CD4-positive, alpha-beta memory T cell (primary cell): ENCODE results near the gene AMHR2. TPM values are rescaled to one million over a fixed set of nuclear protein-coding genes. Genes with fewer than 3 reads are reported as not detected.
"Not testable (repeated sequence)": the region's sequence is repeated elsewhere in the genome, so short reads cannot be mapped to it uniquely, and the experiment has no call there.

Source experiments
- CTCF ChIA-PET: fragments of 350-600 bp; sonication (Branson Sonifier 250); formaldehyde crosslinking; loops from one replicate; lab custom pipeline; 2021; ENCODE audit warnings: inconsistent platforms; ENCODE audit not compliant: partially characterized antibody; lab: Charles Lee
- POLR2A ChIA-PET: fragments of 350-600 bp; sonication (Branson Sonifier 250); formaldehyde crosslinking; loops from one replicate; lab custom pipeline; 2021; ENCODE audit not compliant: partially characterized antibody; lab: Charles Lee
- DNase-seq, 5 donors: peaks; one replicate each; pipeline versions ENCODE4 v3.0.0 to v3.0.0-alpha.2; 2020 to 2022; ENCODE audit warnings: mixed read lengths in 1 of 5
- H3K27ac ChIP-seq: one replicate; pipeline ENCODE4 v1.7.0; 2013; ENCODE audit warnings: low read depth, low read length
- H3K27me3 ChIP-seq: 2 replicates; pipeline ENCODE4 v1.7.0; 2013; ENCODE audit warnings: mild to moderate bottlenecking, low read length, moderate library complexity; ENCODE audit not compliant: insufficient read depth
- H3K36me3 ChIP-seq: 2 replicates; pipeline ENCODE4 v1.7.0; 2013; ENCODE audit warnings: mild to moderate bottlenecking, low read length, moderate library complexity; ENCODE audit not compliant: insufficient read depth
- H3K4me1 ChIP-seq: 2 replicates; pipeline ENCODE4 v1.7.0; 2013; ENCODE audit warnings: mild to moderate bottlenecking, low read length, moderate library complexity; ENCODE audit not compliant: insufficient read depth
- H3K4me3 ChIP-seq, 2 donors: one replicate each; pipeline ENCODE4 v1.7.0; 2013; ENCODE audit warnings: low read length in 2 of 2, mild to moderate bottlenecking in 1 of 2
- H3K9me3 ChIP-seq, 2 donors: one replicate each; pipeline ENCODE4 v1.7.0; 2013; ENCODE audit warnings: low read length in 2 of 2, control low read depth in 1 of 2; ENCODE audit not compliant: control insufficient read depth in 1 of 2
- H3K27ac Mint-ChIP-seq, 7 donors: one replicate each; pipeline ENCODE4 v1.8.0; 2020 to 2021; ENCODE audit warnings: mixed read lengths in 7 of 7, mild to moderate bottlenecking in 6 of 7, inconsistent platforms in 3 of 7, moderate library complexity in 3 of 7
- H3K27me3 Mint-ChIP-seq, 2 donors: one replicate each; pipeline ENCODE4 v1.8.0; 2020 to 2021; ENCODE audit warnings: mixed read lengths in 2 of 2
- H3K36me3 Mint-ChIP-seq, 2 donors: one replicate each; pipeline ENCODE4 v1.8.0; 2020 to 2021; ENCODE audit warnings: mixed read lengths in 2 of 2, inconsistent platforms in 1 of 2, mild to moderate bottlenecking in 1 of 2
- H3K4me1 Mint-ChIP-seq, 4 donors: one replicate each; pipeline ENCODE4 v1.8.0; 2020 to 2021; ENCODE audit warnings: mixed read lengths in 4 of 4, mild to moderate bottlenecking in 1 of 4
- H3K4me3 Mint-ChIP-seq, 8 donors: one replicate each; pipeline ENCODE4 v1.8.0; 2020 to 2021; ENCODE audit warnings: mixed read lengths in 8 of 8, mild to moderate bottlenecking in 7 of 8, moderate library complexity in 6 of 8, inconsistent platforms in 3 of 8
- H3K9me3 Mint-ChIP-seq, 8 donors: one replicate each; pipeline ENCODE4 v1.8.0; 2020 to 2021; ENCODE audit warnings: mixed read lengths in 8 of 8, mild to moderate bottlenecking in 5 of 8, inconsistent platforms in 3 of 8, moderate library complexity in 1 of 8
- intact Hi-C: fragments of 100-400 bp; cut with micrococcal nuclease; formaldehyde crosslinking; loops from one replicate; pipeline ENCODE4 v1.15.1; 2023
- polyA plus RNA-seq, 2 donors: library from polyadenylated mRNA; unstranded; fragments of 300-500 nt; fragmentation: Illumina TruSeq; gene quantifications; one replicate each; pipeline ENCODE4 v1.2.3, GENCODE V29; 2021
- total RNA-seq, 2 experiments: library from RNA; stranded (reverse); gene quantifications; one replicate each; pipeline ENCODE4 v1.2.3, GENCODE V29; 2021

Gene AMHR2
- total and polyA plus RNA-seq, 4 experiments from 2014 or later: not detected

GRCh38 chr12:53422247-53422646, 1.4 kb upstream of the AMHR2 start:
- H3K9me3 ChIP-seq, H3K4me3 ChIP-seq, H3K36me3 ChIP-seq, H3K27ac Mint-ChIP-seq, H3K27ac ChIP-seq, H3K4me3 Mint-ChIP-seq, intact Hi-C loops, H3K27me3 Mint-ChIP-seq, H3K27me3 ChIP-seq, H3K36me3 Mint-ChIP-seq, DNase-seq, H3K9me3 Mint-ChIP-seq: not testable (repeated sequence)
- POLR2A ChIA-PET: interaction anchor here (0.7 to 2.4 kb wide), 5 partner anchors 41 to 79 kb away, joined by 4 to 22 read pairs (median 5); partner anchors contain the start of genes SP1 and TARBP2
- CTCF ChIA-PET: interaction anchor here (0.9 to 5.5 kb wide), 13 partner anchors 19 to 155 kb away, joined by 3 to 203 read pairs (median 14); partner anchors contain the start of genes NPFF, PRR13 and SP1
- peaks cover 11% of the 10 kb centered on the region for H3K4me1 ChIP-seq
- H3K4me1 Mint-ChIP-seq: peaks cover 10 to 23% (median 12%) of the 10 kb centered on the region in 4 donors

GRCh38 chr12:53424626-53425514, 1.2 kb downstream of the AMHR2 start:
- no peak for DNase-seq
- intact Hi-C loops: no loop called here
- peaks cover 5% of the 10 kb centered on the region for H3K4me1 ChIP-seq
- ChIA-PET CTCF (interaction anchor here (1.7 to 5.5 kb wide), 5 partner anchors 72 to 85 kb away, joined by 9 to 203 read pairs (median 24); partner anchors contain the start of gene NPFF), POLR2A (interaction anchor here (1.2 kb wide), 2 partner anchors 17 to 104 kb away, joined by 3 read pairs; partner anchors contain the start of gene PRR13)
- H3K36me3 Mint-ChIP-seq: no peaks in the 10 kb centered on the region
- H3K27ac ChIP-seq: no peak overlapping the region
- H3K9me3 Mint-ChIP-seq: no peaks in the 10 kb centered on the region
- H3K4me1 Mint-ChIP-seq: peaks cover 5 to 9% (median 6%) of the 10 kb centered on the region in 4 donors
- no peaks in the 10 kb centered on the region for H3K9me3 ChIP-seq
- no peaks in the 10 kb centered on the region for H3K27me3 ChIP-seq
- H3K4me3 Mint-ChIP-seq: no peak overlapping the region
- H3K27me3 Mint-ChIP-seq: no peaks in the 10 kb centered on the region
- no peaks in the 10 kb centered on the region for H3K36me3 ChIP-seq
- H3K4me3 ChIP-seq: no peak overlapping the region
- H3K27ac Mint-ChIP-seq: no peak overlapping the region

- H3K27me3 Mint-ChIP-seq: no peaks in the 10 kb centered on the region
- DNase-seq: no peak
- H3K36me3 ChIP-seq: no peaks in the 10 kb centered on the region
- H3K9me3 ChIP-seq: no peaks in the 10 kb centered on the region
- H3K36me3 Mint-ChIP-seq: no peaks in the 10 kb centered on the region
- ChIA-PET CTCF (interaction anchor here (1.7 to 2.2 kb wide), 2 partner anchors 72 to 83 kb away, joined by 9 to 24 read pairs; no protein-coding TSS in a partner anchor), POLR2A (interaction anchor here (1.2 kb wide), 2 partner anchors 16 to 105 kb away, joined by 3 read pairs; partner anchors contain the start of gene PRR13)
- no peaks in the 10 kb centered on the region for H3K27me3 ChIP-seq
- no peak overlapping the region for H3K4me3 ChIP-seq
- intact Hi-C loops: no loop called here
- no peak overlapping the region for H3K27ac ChIP-seq
- H3K4me1 ChIP-seq: peaks cover 5% of the 10 kb centered on the region
- peaks cover 5 to 7% (median 6%) of the 10 kb centered on the region in 4 donors for H3K4me1 Mint-ChIP-seq
- no peak overlapping the region for H3K27ac Mint-ChIP-seq
- no peaks in the 10 kb centered on the region for H3K9me3 Mint-ChIP-seq
- H3K4me3 Mint-ChIP-seq: no peak overlapping the region
Observed at GRCh38 chr12:53425515-53426150, 2.0 kb downstream of the AMHR2 start.

- intact Hi-C loops: no loop called here
- peaks cover 0 to 1% (median 0%) of the 10 kb centered on the region in 4 donors for H3K4me1 Mint-ChIP-seq
- CTCF ChIA-PET: interaction anchor here (1.0 to 1.3 kb wide), 3 partner anchors 76 to 83 kb away, joined by 3 read pairs; no protein-coding TSS in a partner anchor
- DNase-seq: no peak
- H3K36me3 ChIP-seq: no peaks in the 10 kb centered on the region
- no peak overlapping the region for H3K4me3 Mint-ChIP-seq
- no peaks in the 10 kb centered on the region for H3K36me3 Mint-ChIP-seq
- H3K4me3 ChIP-seq: no peak overlapping the region
- H3K27ac ChIP-seq: no peak overlapping the region
- H3K4me1 ChIP-seq: no peaks in the 10 kb centered on the region
- H3K27ac Mint-ChIP-seq: peak overlapping the region in 5 of 7 donors; percentile 1 to 53 (median 36)
- POLR2A ChIA-PET: interaction anchor here (1.5 kb wide), 1 partner anchor 107 kb away, joined by 5 read pairs; the partner anchor contains the start of gene AAAS
- no peaks in the 10 kb centered on the region for H3K9me3 ChIP-seq
- H3K27me3 Mint-ChIP-seq: no peaks in the 10 kb centered on the region
- H3K27me3 ChIP-seq: no peaks in the 10 kb centered on the region
- H3K9me3 Mint-ChIP-seq: no peaks in the 10 kb centered on the region
Observed at GRCh38 chr12:53427905-53428594, 4.4 kb downstream of the AMHR2 start.

GRCh38 chr12:53428741-53429140, 5.1 kb downstream of the AMHR2 start:
- Histone ChIP-seq H3K27me3 (no peaks in the 10 kb centered on the region), H3K4me3 (no peak overlapping the region), H3K4me1 (no peaks in the 10 kb centered on the region), H3K9me3 (no peaks in the 10 kb centered on the region), H3K36me3 (no peaks in the 10 kb centered on the region), H3K27ac (no peak overlapping the region)
- H3K9me3 Mint-ChIP-seq: no peaks in the 10 kb centered on the region
- CTCF ChIA-PET: interaction anchor here (1.0 kb wide), 1 partner anchor 83 kb away, joined by 3 read pairs; no protein-coding TSS in a partner anchor
- H3K27ac Mint-ChIP-seq: no peak overlapping the region
- POLR2A ChIA-PET: interaction anchor here (1.5 kb wide), 1 partner anchor 108 kb away, joined by 5 read pairs; the partner anchor contains the start of gene AAAS
- H3K36me3 Mint-ChIP-seq: no peaks in the 10 kb centered on the region
- intact Hi-C loops: no loop called here
- H3K27me3 Mint-ChIP-seq: no peaks in the 10 kb centered on the region
- H3K4me3 Mint-ChIP-seq: no peak overlapping the region
- peaks cover 0 to 1% (median 0%) of the 10 kb centered on the region in 4 donors for H3K4me1 Mint-ChIP-seq
- DNase-seq: no peak

GRCh38 chr12:53430116-53430515, 6.5 kb downstream of the AMHR2 start:
- Histone ChIP-seq H3K4me1 (no peaks in the 10 kb centered on the region), H3K9me3 (no peaks in the 10 kb centered on the region), H3K4me3 (no peak overlapping the region), H3K27ac (no peak overlapping the region), H3K36me3 (no peaks in the 10 kb centered on the region), H3K27me3 (no peaks in the 10 kb centered on the region)
- no peaks in the 10 kb centered on the region for H3K27me3 Mint-ChIP-seq
- no peak overlapping the region for H3K27ac Mint-ChIP-seq
- H3K36me3 Mint-ChIP-seq: no peaks in the 10 kb centered on the region
- CTCF ChIA-PET: interaction anchor here (0.5 to 3.5 kb wide), 5 partner anchors 9 to 270 kb away, joined by 3 to 13 read pairs (median 4); no protein-coding TSS in a partner anchor
- intact Hi-C loops: no loop called here
- no peak for DNase-seq
- no peaks in the 10 kb centered on the region for H3K9me3 Mint-ChIP-seq
- POLR2A ChIA-PET: interaction anchor here (1.4 kb wide), 1 partner anchor 11 kb away, joined by 3 read pairs; the partner anchor contains the start of gene PRR13
- H3K4me1 Mint-ChIP-seq: peaks cover 0 to 1% (median 0%) of the 10 kb centered on the region in 4 donors
- H3K4me3 Mint-ChIP-seq: no peak overlapping the region
